ENCODE measurements around the gene CHCHD6.

- TF ChIP-seq POLR2A (IDR thresholded peaks at IDR 0.05; ENCODE audit: low read length), result no peak
- TF ChIP-seq GATA1 (IDR thresholded peaks at IDR 0.05; ENCODE audit: low read depth, low read length), result no peak
Observed at GRCh38 chr3:126980266-126980811, 276.3 kb downstream of the CHCHD6 start.

Measured in erythroblast (primary cell).